GM19324 (cell line): ENCODE data around the gene SLC25A17.
"Not testable (repeated sequence)": the region's sequence is repeated elsewhere in the genome, so short reads cannot be mapped to it uniquely, and the experiment has no call there.

Source experiments
- ATAC-seq: cut with Tn5 transposase; IDR thresholded peaks from one replicate; pipeline ENCODE4 v1.9.1; 2021; ENCODE audit warnings: mild to moderate bottlenecking, moderate library complexity; ENCODE audit not compliant: unreplicated experiment, low FRiP score

SLC25A17 gene

GRCh38 chr22:40723396-40723933 is 95.7 kb downstream of the SLC25A17 start:
- no peak for ATAC-seq

- no peak for ATAC-seq
Observed at GRCh38 chr22:40721266-40721665, 97.9 kb downstream of the SLC25A17 start.

GRCh38 chr22:40720538-40721256 is 98.4 kb downstream of the SLC25A17 start:
- no peak for ATAC-seq

- ATAC-seq = not testable (repeated sequence)
Observed at GRCh38 chr22:40720156-40720537, 99.0 kb downstream of the SLC25A17 start.
